Dermis microvascular lymphatic vessel endothelial cell (primary cell): ENCODE results near the gene CYP1A2. TPM values are rescaled to one million over a fixed set of nuclear protein-coding genes. Genes with fewer than 3 reads are reported as not detected.
"Not testable (repeated sequence)": the region's sequence is repeated elsewhere in the genome, so short reads cannot be mapped to it uniquely, and the experiment has no call there.

Experiments used
- DNase-seq, 2 donors: peaks; one replicate each; pipeline versions ENCODE4 v3.0.0 to v3.0.0-alpha.2; 2010; ENCODE audit warnings: low read depth in 2 of 2
- total RNA-seq: library from RNA; depleted of rRNA; stranded (reverse); fragments of >200 nt; gene quantifications from 2 replicates; pipeline ENCODE4 v1.2.1, GENCODE V29; 2014

Gene CYP1A2
- total RNA-seq, 1 donor from 2014 or later: under 0.01 TPM

- no peak for DNase-seq
These were observed 13.3 kb upstream of the CYP1A2 start for GRCh38 chr15:74735305-74735704.

GRCh38 chr15:74738239-74738638 lies 10.4 kb upstream of the CYP1A2 start:
- not testable (repeated sequence) for DNase-seq

- DNase-seq: no peak
These were observed 6.2 kb upstream of the CYP1A2 start for GRCh38 chr15:74742422-74742821.

GRCh38 chr15:74746389-74746788 lies 2.3 kb upstream of the CYP1A2 start:
- DNase-seq: no peak

- no peak for DNase-seq
These were observed 1.2 kb downstream of the CYP1A2 start for GRCh38 chr15:74749832-74750231.

- DNase-seq: no peak
These were observed 2.1 kb downstream of the CYP1A2 start for GRCh38 chr15:74750751-74751150.

- DNase-seq: no peak
These were observed 3.4 kb downstream of the CYP1A2 start for GRCh38 chr15:74752011-74752410.

- DNase-seq: no peak
These were observed 3.9 kb downstream of the CYP1A2 start for GRCh38 chr15:74752531-74752930.

GRCh38 chr15:74754593-74755215 lies 6.1 kb downstream of the CYP1A2 start:
- DNase-seq: no peak

GRCh38 chr15:74758736-74759135 lies 10.1 kb downstream of the CYP1A2 start:
- no peak for DNase-seq

GRCh38 chr15:74762791-74763150 lies 14.1 kb downstream of the CYP1A2 start:
- no peak for DNase-seq

GRCh38 chr15:74763416-74763815 lies 14.8 kb downstream of the CYP1A2 start:
- no peak for DNase-seq

GRCh38 chr15:74767167-74768098 lies 18.8 kb downstream of the CYP1A2 start:
- DNase-seq: no peak

- peak in 1 of 2 donors; percentile 38 for DNase-seq
These were observed 19.6 kb downstream of the CYP1A2 start for GRCh38 chr15:74768099-74768770.

- DNase-seq: peak; percentile 32 to 63
These were observed 20.2 kb downstream of the CYP1A2 start for GRCh38 chr15:74768771-74769342.

GRCh38 chr15:74769463-74770025 lies 20.9 kb downstream of the CYP1A2 start:
- no peak for DNase-seq

- DNase-seq: no peak
These were observed 21.7 kb downstream of the CYP1A2 start for GRCh38 chr15:74770211-74770903.

GRCh38 chr15:74773329-74773728 lies 24.7 kb downstream of the CYP1A2 start:
- no peak for DNase-seq

- no peak for DNase-seq
These were observed 25.1 kb downstream of the CYP1A2 start for GRCh38 chr15:74773731-74774252.

- no peak for DNase-seq
These were observed 26.5 kb downstream of the CYP1A2 start for GRCh38 chr15:74775132-74775562.

GRCh38 chr15:74775894-74776293 lies 27.2 kb downstream of the CYP1A2 start:
- DNase-seq: no peak
